ENCODE data around the gene NHS.

DNA sequence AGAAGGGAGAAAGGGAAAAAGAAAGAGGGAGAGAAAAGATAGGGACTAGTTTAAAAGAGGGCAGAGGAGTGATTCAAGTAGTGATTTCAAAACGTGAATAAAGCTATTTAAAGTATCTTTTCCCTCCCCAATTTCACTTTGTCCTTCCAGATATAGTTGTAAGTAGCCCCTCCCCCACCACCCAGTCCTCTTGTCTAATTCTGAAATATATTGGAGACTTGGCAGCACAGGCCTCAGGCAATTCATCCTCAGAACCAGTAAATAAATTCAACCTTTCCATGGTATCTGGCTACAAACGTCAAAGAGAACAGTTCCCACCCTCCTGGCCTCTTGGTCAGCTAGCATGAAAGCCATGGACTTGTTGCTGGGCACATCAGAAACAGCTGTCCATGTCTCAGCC lies 192.8 kb downstream of the NHS start:
- TF ChIP-seq, protein P1, sequence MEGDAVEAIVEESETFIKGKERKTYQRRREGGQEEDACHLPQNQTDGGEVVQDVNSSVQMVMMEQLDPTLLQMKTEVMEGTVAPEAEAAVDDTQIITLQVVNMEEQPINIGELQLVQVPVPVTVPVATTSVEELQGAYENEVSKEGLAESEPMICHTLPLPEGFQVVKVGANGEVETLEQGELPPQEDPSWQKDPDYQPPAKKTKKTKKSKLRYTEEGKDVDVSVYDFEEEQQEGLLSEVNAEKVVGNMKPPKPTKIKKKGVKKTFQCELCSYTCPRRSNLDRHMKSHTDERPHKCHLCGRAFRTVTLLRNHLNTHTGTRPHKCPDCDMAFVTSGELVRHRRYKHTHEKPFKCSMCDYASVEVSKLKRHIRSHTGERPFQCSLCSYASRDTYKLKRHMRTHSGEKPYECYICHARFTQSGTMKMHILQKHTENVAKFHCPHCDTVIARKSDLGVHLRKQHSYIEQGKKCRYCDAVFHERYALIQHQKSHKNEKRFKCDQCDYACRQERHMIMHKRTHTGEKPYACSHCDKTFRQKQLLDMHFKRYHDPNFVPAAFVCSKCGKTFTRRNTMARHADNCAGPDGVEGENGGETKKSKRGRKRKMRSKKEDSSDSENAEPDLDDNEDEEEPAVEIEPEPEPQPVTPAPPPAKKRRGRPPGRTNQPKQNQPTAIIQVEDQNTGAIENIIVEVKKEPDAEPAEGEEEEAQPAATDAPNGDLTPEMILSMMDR (IDR thresholded peaks at IDR 0.05) = no peak
- TF ChIP-seq POLR2A (IDR thresholded peaks at IDR 0.05) (no peak), POLR2AphosphoS5 (IDR thresholded peaks at IDR 0.05; ENCODE audit: insufficient read depth in 1 of 2, low read depth in 1 of 2) (no peak)

Measured in vagina (tissue), 2 donors.